ENCODE results near the gene TAGAP. TPM values are rescaled to one million over a fixed set of nuclear protein-coding genes. Genes with fewer than 3 reads are reported as not detected.
"Not testable (repeated sequence)": the region's sequence is repeated elsewhere in the genome, so short reads cannot be mapped to it uniquely, and the experiment has no call there.

TAGAP gene
- total and polyA plus RNA-seq, 9 of the 15 experiments (the other 6 are each of a cell fraction or from before 2014, with no cell fraction given), result 0.07 TPM; not detected in 8

GRCh38 chr6:159038914-159039884 lies 5.6 kb downstream of the TAGAP start (continued):
- TF ChIP-seq ZNF280A (IDR thresholded peaks at IDR 0.05; ENCODE audit: low read depth, partially characterized antibody) (no peak), LCOR (CRISPR knock-in tag; IDR thresholded peaks at IDR 0.05) (no peak), ZNF311 (CRISPR knock-in tag; IDR thresholded peaks at IDR 0.05) (no peak), ZNF280B (CRISPR knock-in tag; IDR thresholded peaks at IDR 0.05) (no peak), PCBP2 (IDR thresholded peaks at IDR 0.05; ENCODE audit: low read depth, low read length, poor library complexity, severe bottlenecking) (no peak)

GRCh38 chr6:159038318-159038717 lies 6.5 kb downstream of the TAGAP start:
- H3K4me3 ChIP-seq; FAIRE-seq; CTCF ChIA-PET (ENCODE audit: low intra/inter-chr PET ratio); DNase-seq (ENCODE audit: extremely low read depth in 1 of 4, low spot score in 3 of 4); H3K36me3 ChIP-seq (ENCODE audit: control insufficient read depth, insufficient read depth, low read length); intact Hi-C loops (cut with micrococcal nuclease); H3K79me2 ChIP-seq (ENCODE audit: control insufficient read depth, insufficient read depth, low read length); in situ Hi-C loops (cut with MboI); H3K9ac ChIP-seq (ENCODE audit: insufficient read depth in 1 of 2, low read depth in 2 of 2, low read length in 2 of 2); H3K9me1 ChIP-seq (ENCODE audit: control insufficient read depth, insufficient read depth, low read length); BruUV-seq (replicated peaks); H2AFZ ChIP-seq (ENCODE audit: low read depth, low read length); H3K4me2 ChIP-seq (ENCODE audit: insufficient read depth, low read length); H3K27ac ChIP-seq (ENCODE audit: extremely low read depth, low read depth, low read length); ATAC-seq; H4K20me1 ChIP-seq (replicated peaks; ENCODE audit: control insufficient read depth, insufficient read depth, low read length); H3K9me3 ChIP-seq (replicated peaks; ENCODE audit: control insufficient read depth, insufficient read depth, low read depth, low read length); H3K4me1 ChIP-seq (replicated peaks in 1 of 2; ENCODE audit: control insufficient read depth in 2 of 2, insufficient read depth in 2 of 2, low read length in 2 of 2): not testable (repeated sequence)
- H3K27me3 ChIP-seq (ENCODE audit: control insufficient read depth in 2 of 2, insufficient read depth in 2 of 2, low read length in 2 of 2), result peaks cover 47 to 59% of the 10 kb centered on the region in 2 experiments
- 5% methylated on average over 12 of the region's 12 CpGs for WGBS (ENCODE audit: insufficient coverage, low coverage, missing lambda C conversion rate)
- POLR2A ChIA-PET, result interaction anchor here (0.6 to 0.8 kb wide), 2 partner anchors 564 to 1315 kb away, joined by 3 to 4 read pairs; no protein-coding TSS in a partner anchor
